ENCODE results near the gene KIF5B.

DNA sequence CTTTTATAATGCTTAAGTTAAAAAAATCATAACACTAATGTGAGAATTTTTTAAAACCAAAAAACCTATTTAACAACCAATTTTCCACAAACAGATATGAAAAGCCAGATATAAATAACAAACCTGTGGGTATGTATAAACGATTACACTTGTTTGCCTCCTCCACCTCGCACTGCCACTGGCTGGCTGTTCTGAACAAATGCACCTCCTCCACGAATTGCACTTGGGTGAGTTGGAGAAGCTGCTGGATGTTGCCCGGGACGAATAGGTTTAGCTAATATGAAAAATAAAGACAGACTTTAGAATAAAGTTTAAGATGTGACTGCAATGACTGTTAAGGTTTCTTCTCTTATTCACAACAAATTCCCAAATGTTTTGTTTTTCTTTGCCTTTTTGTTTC is 40.8 kb downstream of the KIF5B start:
- no peak for TF ChIP-seq CTCF (IDR thresholded peaks at IDR 0.05; ENCODE audit: low read depth, low read length, missing input control)
- TF ChIP-seq HNF4A (conservative IDR thresholded peaks at IDR 0.05), result no peak
- TF ChIP-seq JUND (IDR thresholded peaks at IDR 0.05), result no peak
- no peak for TF ChIP-seq MAX (IDR thresholded peaks at IDR 0.05)
- no peak for TF ChIP-seq RXRA (IDR thresholded peaks at IDR 0.05)
- no peak for TF ChIP-seq YY1 (IDR thresholded peaks at IDR 0.05)
- no peak for TF ChIP-seq GABPA (IDR thresholded peaks at IDR 0.05 in 1 of 2, conservative IDR thresholded peaks at IDR 0.05 in 1 of 2)

Data from liver (tissue), 3 donors.